ENCODE data around the gene AFDN. TPM values are rescaled to one million over a fixed set of nuclear protein-coding genes. Genes with fewer than 3 reads are reported as not detected.

The AFDN gene
- polyA plus RNA-seq, 1 of the 3 experiments (the other 2 are of a cell fraction): 25.1 TPM

DNA sequence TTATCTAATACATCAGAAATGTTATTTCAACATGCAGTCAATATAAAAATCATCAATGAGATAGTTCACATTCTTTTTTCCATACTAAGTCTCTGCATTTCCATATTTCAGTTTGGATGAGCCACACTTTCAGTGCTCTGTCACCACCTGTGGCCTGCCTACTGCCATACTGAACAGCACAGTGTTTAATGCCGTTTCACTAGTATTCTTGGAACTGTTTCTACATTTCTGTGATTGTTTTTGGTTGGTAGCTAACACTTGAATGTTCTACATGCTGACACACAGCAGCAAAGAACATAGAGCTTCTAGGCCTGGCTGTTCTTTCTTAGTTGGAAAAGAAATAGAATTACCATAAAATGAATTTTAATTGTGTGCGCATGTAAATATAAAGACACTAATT is 109.3 kb downstream of the AFDN start:
- Histone ChIP-seq H3K4me3 (ENCODE audit: low read depth in 2 of 2, low read length in 1 of 2) (no peak overlapping the region), H3K4me1 (ENCODE audit: control insufficient read depth in 1 of 2, insufficient read depth in 2 of 2, low read depth in 1 of 2, low read length in 1 of 2) (peaks cover 0 to 5% of the 10 kb centered on the region in 2 experiments; a peak in 1 of 4 replicates), H2AFZ (ENCODE audit: low read depth) (no peak overlapping the region), H3F3A (replicated peaks; ENCODE audit: insufficient read depth) (no peaks in the 10 kb centered on the region), H3K9me3 (no peaks in the 10 kb centered on the region), H3K9me2 (no peaks in the 10 kb centered on the region), H3K27me3 (ENCODE audit: insufficient read depth) (no peaks in the 10 kb centered on the region), H3K36me3 (replicated peaks in 1 of 2; ENCODE audit: control insufficient read depth in 1 of 2, insufficient read depth in 2 of 2, low read length in 1 of 2) (peaks cover 17 to 28% of the 10 kb centered on the region in 2 experiments), H4K20me1 (ENCODE audit: insufficient read depth) (no peaks in the 10 kb centered on the region), H3K9ac (no peak overlapping the region), H3K79me2 (ENCODE audit: insufficient read depth) (no peaks in the 10 kb centered on the region), H3K4me2 (no peak overlapping the region), H3K27ac (ENCODE audit: low read depth in 2 of 2, low read length in 1 of 2) (no peak overlapping the region)
- TF ChIP-seq TEAD4 (IDR thresholded peaks at IDR 0.05; ENCODE audit: borderline replicate concordance, insufficient read depth): no peak
- TF ChIP-seq CHD2 (IDR thresholded peaks at IDR 0.05; ENCODE audit: low read length, partially characterized antibody): no peak
- TF ChIP-seq, protein P1, sequence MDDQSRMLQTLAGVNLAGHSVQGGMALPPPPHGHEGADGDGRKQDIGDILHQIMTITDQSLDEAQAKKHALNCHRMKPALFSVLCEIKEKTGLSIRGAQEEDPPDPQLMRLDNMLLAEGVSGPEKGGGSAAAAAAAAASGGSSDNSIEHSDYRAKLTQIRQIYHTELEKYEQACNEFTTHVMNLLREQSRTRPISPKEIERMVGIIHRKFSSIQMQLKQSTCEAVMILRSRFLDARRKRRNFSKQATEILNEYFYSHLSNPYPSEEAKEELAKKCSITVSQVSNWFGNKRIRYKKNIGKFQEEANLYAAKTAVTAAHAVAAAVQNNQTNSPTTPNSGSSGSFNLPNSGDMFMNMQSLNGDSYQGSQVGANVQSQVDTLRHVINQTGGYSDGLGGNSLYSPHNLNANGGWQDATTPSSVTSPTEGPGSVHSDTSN (IDR thresholded peaks at IDR 0.05): no peak
- TF ChIP-seq, protein P2, sequence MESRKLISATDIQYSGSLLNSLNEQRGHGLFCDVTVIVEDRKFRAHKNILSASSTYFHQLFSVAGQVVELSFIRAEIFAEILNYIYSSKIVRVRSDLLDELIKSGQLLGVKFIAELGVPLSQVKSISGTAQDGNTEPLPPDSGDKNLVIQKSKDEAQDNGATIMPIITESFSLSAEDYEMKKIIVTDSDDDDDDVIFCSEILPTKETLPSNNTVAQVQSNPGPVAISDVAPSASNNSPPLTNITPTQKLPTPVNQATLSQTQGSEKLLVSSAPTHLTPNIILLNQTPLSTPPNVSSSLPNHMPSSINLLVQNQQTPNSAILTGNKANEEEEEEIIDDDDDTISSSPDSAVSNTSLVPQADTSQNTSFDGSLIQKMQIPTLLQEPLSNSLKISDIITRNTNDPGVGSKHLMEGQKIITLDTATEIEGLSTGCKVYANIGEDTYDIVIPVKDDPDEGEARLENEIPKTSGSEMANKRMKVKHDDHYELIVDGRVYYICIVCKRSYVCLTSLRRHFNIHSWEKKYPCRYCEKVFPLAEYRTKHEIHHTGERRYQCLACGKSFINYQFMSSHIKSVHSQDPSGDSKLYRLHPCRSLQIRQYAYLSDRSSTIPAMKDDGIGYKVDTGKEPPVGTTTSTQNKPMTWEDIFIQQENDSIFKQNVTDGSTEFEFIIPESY (IDR thresholded peaks at IDR 0.05; ENCODE audit: borderline replicate concordance, low read depth): no peak
- TF ChIP-seq, protein P3, sequence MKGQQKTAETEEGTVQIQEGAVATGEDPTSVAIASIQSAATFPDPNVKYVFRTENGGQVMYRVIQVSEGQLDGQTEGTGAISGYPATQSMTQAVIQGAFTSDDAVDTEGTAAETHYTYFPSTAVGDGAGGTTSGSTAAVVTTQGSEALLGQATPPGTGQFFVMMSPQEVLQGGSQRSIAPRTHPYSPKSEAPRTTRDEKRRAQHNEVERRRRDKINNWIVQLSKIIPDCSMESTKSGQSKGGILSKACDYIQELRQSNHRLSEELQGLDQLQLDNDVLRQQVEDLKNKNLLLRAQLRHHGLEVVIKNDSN (IDR thresholded peaks at IDR 0.05; ENCODE audit: borderline replicate concordance, low read depth): no peak
- TF ChIP-seq RFX5 (IDR thresholded peaks at IDR 0.05; ENCODE audit: low read length): no peak
- TF ChIP-seq ELF1 (IDR thresholded peaks at IDR 0.05): no peak
- TF ChIP-seq NFIC (IDR thresholded peaks at IDR 0.05; ENCODE audit: borderline replicate concordance): no peak
- WGBS (ENCODE audit: low lambda C conversion rate): 95% methylated on average over 2 of the region's 2 CpGs
- ChIA-PET CTCF (no interaction called here), POLR2A (no interaction called here)
- DNase-seq: no peak

DNA sequence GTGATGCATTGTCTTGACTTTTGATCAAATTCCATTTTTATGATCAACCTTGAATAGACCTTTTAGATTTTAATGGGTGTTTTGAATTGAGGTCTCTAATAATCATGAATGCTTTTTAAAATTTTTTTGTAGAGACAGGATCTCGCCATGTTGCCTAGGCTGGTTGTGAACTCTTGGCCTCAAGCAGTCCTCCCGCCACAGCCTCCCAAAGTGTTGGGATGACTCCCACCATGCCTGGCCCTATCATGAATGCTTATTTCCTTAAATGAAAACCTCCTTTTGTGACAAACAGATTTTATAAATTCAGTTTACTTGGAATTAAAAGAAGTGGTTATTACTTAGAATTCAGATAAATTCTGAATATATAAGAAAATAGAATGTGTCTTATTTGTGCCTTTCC is 110.6 kb downstream of the AFDN start:
- CTCF ChIA-PET: no interaction called here

More for the DNA sequence above, 110.6 kb downstream of the AFDN start:
- no peak overlapping the region for H3K4me2 ChIP-seq
- POLR2A ChIA-PET: no interaction called here
- no peaks in the 10 kb centered on the region for H3K9me3 ChIP-seq
- H3K27ac ChIP-seq (ENCODE audit: low read depth in 2 of 2, low read length in 1 of 2): no peak overlapping the region
- no peak for TF ChIP-seq FOSL2 (IDR thresholded peaks at IDR 0.05; ENCODE audit: borderline replicate concordance, low read depth)
- TF ChIP-seq CHD2 (IDR thresholded peaks at IDR 0.05; ENCODE audit: low read length, partially characterized antibody): no peak
- TF ChIP-seq TEAD4 (IDR thresholded peaks at IDR 0.05; ENCODE audit: borderline replicate concordance, insufficient read depth): no peak
- no peak for TF ChIP-seq ELF1 (IDR thresholded peaks at IDR 0.05)
- TF ChIP-seq EP300 (IDR thresholded peaks at IDR 0.05; ENCODE audit: borderline replicate concordance in 1 of 2, low read depth in 1 of 2, low read length in 1 of 2): no peak
- TF ChIP-seq JUND (IDR thresholded peaks at IDR 0.05): no peak
- TF ChIP-seq MXI1 (IDR thresholded peaks at IDR 0.05; ENCODE audit: low read depth, low read length): no peak
- no peak for TF ChIP-seq TCF12 (IDR thresholded peaks at IDR 0.05)
- no peak for TF ChIP-seq GABPA (IDR thresholded peaks at IDR 0.05; ENCODE audit: low read depth)
- no peak for TF ChIP-seq RAD21 (IDR thresholded peaks at IDR 0.05; ENCODE audit: low read length)
- no peak for TF ChIP-seq YY1 (IDR thresholded peaks at IDR 0.05; ENCODE audit: low read depth)
- TF ChIP-seq, protein P1 (IDR thresholded peaks at IDR 0.05): no peak
- TF ChIP-seq NFIC (IDR thresholded peaks at IDR 0.05; ENCODE audit: borderline replicate concordance): no peak
- no peak for TF ChIP-seq RCOR1 (IDR thresholded peaks at IDR 0.05; ENCODE audit: low read length)
- no peak for TF ChIP-seq NRF1 (IDR thresholded peaks at IDR 0.05; ENCODE audit: low read depth, low read length)
- TF ChIP-seq RFX5 (IDR thresholded peaks at IDR 0.05; ENCODE audit: low read length): no peak
- TF ChIP-seq MEF2A (IDR thresholded peaks at IDR 0.05; ENCODE audit: borderline replicate concordance, low read depth): no peak
- TF ChIP-seq, protein P4, sequence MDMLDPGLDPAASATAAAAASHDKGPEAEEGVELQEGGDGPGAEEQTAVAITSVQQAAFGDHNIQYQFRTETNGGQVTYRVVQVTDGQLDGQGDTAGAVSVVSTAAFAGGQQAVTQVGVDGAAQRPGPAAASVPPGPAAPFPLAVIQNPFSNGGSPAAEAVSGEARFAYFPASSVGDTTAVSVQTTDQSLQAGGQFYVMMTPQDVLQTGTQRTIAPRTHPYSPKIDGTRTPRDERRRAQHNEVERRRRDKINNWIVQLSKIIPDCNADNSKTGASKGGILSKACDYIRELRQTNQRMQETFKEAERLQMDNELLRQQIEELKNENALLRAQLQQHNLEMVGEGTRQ (IDR thresholded peaks at IDR 0.05; ENCODE audit: borderline replicate concordance, low read depth, low read length): no peak
- TF ChIP-seq TAF1 (IDR thresholded peaks at IDR 0.05; ENCODE audit: borderline replicate concordance, low read depth, low read length): no peak
- TF ChIP-seq, protein P3 (IDR thresholded peaks at IDR 0.05; ENCODE audit: borderline replicate concordance, low read depth): no peak
- H3F3A ChIP-seq (replicated peaks; ENCODE audit: insufficient read depth): no peaks in the 10 kb centered on the region
- DNase-seq: no peak
- no peaks in the 10 kb centered on the region for H3K79me2 ChIP-seq (ENCODE audit: insufficient read depth)
- H3K4me1 ChIP-seq (ENCODE audit: control insufficient read depth in 1 of 2, insufficient read depth in 2 of 2, low read depth in 1 of 2, low read length in 1 of 2): peaks cover 0 to 5% of the 10 kb centered on the region in 2 experiments; a peak in 1 of 4 replicates
- WGBS (ENCODE audit: low lambda C conversion rate): 95% methylated on average over 2 of the region's 2 CpGs
- H3K4me3 ChIP-seq (ENCODE audit: low read depth in 2 of 2, low read length in 1 of 2): no peak overlapping the region
- H3K27me3 ChIP-seq (ENCODE audit: insufficient read depth): no peaks in the 10 kb centered on the region
- H3K9ac ChIP-seq: no peak overlapping the region
- H3K36me3 ChIP-seq (replicated peaks in 1 of 2; ENCODE audit: control insufficient read depth in 1 of 2, insufficient read depth in 2 of 2, low read length in 1 of 2): peaks cover 16 to 17% of the 10 kb centered on the region in 2 experiments
- no peaks in the 10 kb centered on the region for H3K9me2 ChIP-seq
- no peak overlapping the region for H2AFZ ChIP-seq (ENCODE audit: low read depth)
- H4K20me1 ChIP-seq (ENCODE audit: insufficient read depth): no peaks in the 10 kb centered on the region
